Chondrocyte (in vitro differentiated cells): ENCODE results near the gene CHRNA4. TPM values are rescaled to one million over a fixed set of nuclear protein-coding genes. Genes with fewer than 3 reads are reported as not detected.

Experiments
- DNase-seq: peaks from one replicate; pipeline ENCODE4 v3.0.0; 2021; ENCODE audit warnings: mixed read lengths, low spot score
- H3K27ac Mint-ChIP-seq: one replicate; pipeline ENCODE4 v1.8.0; 2021; ENCODE audit warnings: mild to moderate bottlenecking, moderate library complexity, mixed read lengths; ENCODE audit not compliant: unreplicated experiment
- H3K27me3 Mint-ChIP-seq: 2 replicates; pipeline ENCODE4 v1.8.0; 2021; ENCODE audit warnings: low read depth, mixed read lengths
- H3K36me3 Mint-ChIP-seq: 2 replicates; pipeline ENCODE4 v1.8.0; 2021; ENCODE audit warnings: low read depth, mixed read lengths
- H3K4me1 Mint-ChIP-seq: 2 replicates; pipeline ENCODE4 v1.8.0; 2021; ENCODE audit warnings: low read depth, mild to moderate bottlenecking, mixed read lengths
- H3K4me3 Mint-ChIP-seq: one replicate; pipeline ENCODE4 v1.8.0; 2021; ENCODE audit warnings: mild to moderate bottlenecking, moderate library complexity, mixed read lengths; ENCODE audit not compliant: unreplicated experiment
- H3K9me3 Mint-ChIP-seq: 2 replicates; pipeline ENCODE4 v1.8.0; 2021; ENCODE audit warnings: low read depth, mixed read lengths
- CTCF ChIP-seq: fragments of 200-600 bp; sonication (generic); IDR thresholded peaks from 2 replicates; pipeline ENCODE4 v1.5.0; 2021; ENCODE audit warnings: antibody characterized with exemption, mild to moderate bottlenecking, moderate library complexity
- total RNA-seq: library from RNA; stranded (reverse); gene quantifications from 3 replicates; pipeline ENCODE4 v1.2.1, GENCODE V29; 2021

CHRNA4 gene
- total RNA-seq, 1 donor from 2014 or later, result not detected

- no peaks in the 10 kb centered on the region for H3K9me3 Mint-ChIP-seq
- peaks cover 31% of the 10 kb centered on the region for H3K27me3 Mint-ChIP-seq
- H3K27ac Mint-ChIP-seq, result no peak overlapping the region
- H3K4me1 Mint-ChIP-seq, result peaks cover 3% of the 10 kb centered on the region
- DNase-seq, result no peak
- no peak for TF ChIP-seq CTCF
- H3K4me3 Mint-ChIP-seq, result no peak overlapping the region
- no peaks in the 10 kb centered on the region for H3K36me3 Mint-ChIP-seq
Observed at GRCh38 chr20:63379296-63379695, 18.1 kb upstream of the CHRNA4 start.

DNA sequence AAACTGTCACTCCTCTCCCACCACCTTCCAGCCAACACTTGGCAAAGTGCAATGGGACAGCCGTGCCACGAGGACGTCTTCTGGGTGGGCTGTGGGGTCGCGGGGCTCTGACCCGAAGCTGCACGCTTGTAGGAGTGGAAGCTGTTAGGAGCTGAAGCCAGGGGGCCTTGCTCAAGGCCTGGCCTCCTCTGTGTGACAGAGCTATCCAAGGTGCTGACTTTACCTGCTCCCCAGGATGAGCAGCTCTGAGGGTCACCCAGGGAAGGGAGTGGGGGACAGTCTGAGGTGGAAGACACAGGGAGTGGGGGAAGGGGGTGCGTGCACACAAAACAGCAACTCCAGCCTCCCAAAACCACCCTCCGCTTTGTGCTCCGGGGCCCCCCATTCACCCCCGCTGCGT, 17.5 kb upstream of the CHRNA4 start:
- TF ChIP-seq CTCF, result no peak
- H3K4me3 Mint-ChIP-seq, result no peak overlapping the region
- no peak overlapping the region for H3K27ac Mint-ChIP-seq
- peaks cover 36% of the 10 kb centered on the region for H3K27me3 Mint-ChIP-seq
- DNase-seq, result no peak
- H3K36me3 Mint-ChIP-seq, result no peaks in the 10 kb centered on the region
- H3K4me1 Mint-ChIP-seq, result peaks cover 3% of the 10 kb centered on the region
- H3K9me3 Mint-ChIP-seq, result no peaks in the 10 kb centered on the region

- H3K9me3 Mint-ChIP-seq, result no peaks in the 10 kb centered on the region
- no peak for TF ChIP-seq CTCF
- no peak for DNase-seq
- no peak overlapping the region for H3K27ac Mint-ChIP-seq
- peaks cover 37% of the 10 kb centered on the region for H3K27me3 Mint-ChIP-seq
- H3K36me3 Mint-ChIP-seq, result no peaks in the 10 kb centered on the region
- H3K4me3 Mint-ChIP-seq, result no peak overlapping the region
- H3K4me1 Mint-ChIP-seq, result peaks cover 3% of the 10 kb centered on the region
Observed at GRCh38 chr20:63377951-63378381, 16.8 kb upstream of the CHRNA4 start.

GRCh38 chr20:63377256-63377941, 16.2 kb upstream of the CHRNA4 start:
- Mint-ChIP-seq H3K4me3 (no peak overlapping the region), H3K27me3 (peaks cover 40% of the 10 kb centered on the region), H3K36me3 (no peaks in the 10 kb centered on the region), H3K4me1 (peaks cover 3% of the 10 kb centered on the region), H3K27ac (no peak overlapping the region), H3K9me3 (no peaks in the 10 kb centered on the region)
- DNase-seq, result no peak
- TF ChIP-seq CTCF, result peak; percentile 9

GRCh38 chr20:63376283-63377250, 15.4 kb upstream of the CHRNA4 start:
- H3K4me3 Mint-ChIP-seq, result no peak overlapping the region
- H3K27ac Mint-ChIP-seq, result no peak overlapping the region
- H3K36me3 Mint-ChIP-seq, result no peaks in the 10 kb centered on the region
- TF ChIP-seq CTCF, result no peak
- peaks cover 43% of the 10 kb centered on the region for H3K27me3 Mint-ChIP-seq
- H3K4me1 Mint-ChIP-seq, result peaks cover 3% of the 10 kb centered on the region
- H3K9me3 Mint-ChIP-seq, result no peaks in the 10 kb centered on the region
- DNase-seq, result no peak
